OCI-LY1 (cell line): ENCODE measurements around the gene SLX4IP.

ENCODE experiments used
- EZH2 ChIP-seq: fragments of 200-600 bp; sonication (generic), shearing (Covaris generic); IDR thresholded peaks from 2 replicates; pipeline ENCODE4 v1.8.0; 2017; ENCODE audit warnings: borderline replicate concordance, mixed run types, mild to moderate bottlenecking, antibody characterized with exemption, low read length, moderate library complexity, mixed read lengths
- TF ChIP-seq, protein P1 (sequence below): fragments of 200-600 bp; sonication (generic), shearing (Covaris generic); IDR thresholded peaks from 2 replicates; pipeline ENCODE4 v1.5.1; 2017; ENCODE audit warnings: mild to moderate bottlenecking, antibody characterized with exemption, low read length, moderate library complexity, mixed read lengths

DNA sequence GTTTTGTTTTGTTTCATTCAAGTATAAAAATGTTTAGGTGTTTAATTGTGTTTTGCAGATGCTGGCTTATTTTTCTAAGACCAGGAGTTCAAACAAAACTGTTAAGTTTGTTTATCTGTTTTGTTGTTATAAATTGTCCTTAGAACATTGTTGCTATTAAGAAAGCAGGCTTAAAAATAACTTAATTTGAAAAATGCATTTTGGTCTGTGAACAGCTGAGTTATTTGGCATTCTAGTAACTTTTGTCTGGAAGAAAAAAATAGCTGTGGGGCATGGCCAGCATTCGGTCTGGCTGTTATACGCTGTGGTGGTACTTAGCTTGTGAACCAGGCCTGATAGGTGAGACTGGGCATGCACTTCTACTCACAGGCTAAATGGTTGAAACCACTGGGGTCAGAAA is 37.8 kb downstream of the SLX4IP start:
- TF ChIP-seq, protein P1, sequence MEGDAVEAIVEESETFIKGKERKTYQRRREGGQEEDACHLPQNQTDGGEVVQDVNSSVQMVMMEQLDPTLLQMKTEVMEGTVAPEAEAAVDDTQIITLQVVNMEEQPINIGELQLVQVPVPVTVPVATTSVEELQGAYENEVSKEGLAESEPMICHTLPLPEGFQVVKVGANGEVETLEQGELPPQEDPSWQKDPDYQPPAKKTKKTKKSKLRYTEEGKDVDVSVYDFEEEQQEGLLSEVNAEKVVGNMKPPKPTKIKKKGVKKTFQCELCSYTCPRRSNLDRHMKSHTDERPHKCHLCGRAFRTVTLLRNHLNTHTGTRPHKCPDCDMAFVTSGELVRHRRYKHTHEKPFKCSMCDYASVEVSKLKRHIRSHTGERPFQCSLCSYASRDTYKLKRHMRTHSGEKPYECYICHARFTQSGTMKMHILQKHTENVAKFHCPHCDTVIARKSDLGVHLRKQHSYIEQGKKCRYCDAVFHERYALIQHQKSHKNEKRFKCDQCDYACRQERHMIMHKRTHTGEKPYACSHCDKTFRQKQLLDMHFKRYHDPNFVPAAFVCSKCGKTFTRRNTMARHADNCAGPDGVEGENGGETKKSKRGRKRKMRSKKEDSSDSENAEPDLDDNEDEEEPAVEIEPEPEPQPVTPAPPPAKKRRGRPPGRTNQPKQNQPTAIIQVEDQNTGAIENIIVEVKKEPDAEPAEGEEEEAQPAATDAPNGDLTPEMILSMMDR = no peak
- TF ChIP-seq EZH2 = no peak
